GM19035 (cell line): ENCODE measurements around the gene FLVCR1.
"Not testable (repeated sequence)": the region's sequence is repeated elsewhere in the genome, so short reads cannot be mapped to it uniquely, and the experiment has no call there.

Experiments used
- ATAC-seq: cut with Tn5 transposase; IDR thresholded peaks from one replicate; pipeline ENCODE4 v1.9.1; 2021; ENCODE audit not compliant: unreplicated experiment

Gene FLVCR1

DNA sequence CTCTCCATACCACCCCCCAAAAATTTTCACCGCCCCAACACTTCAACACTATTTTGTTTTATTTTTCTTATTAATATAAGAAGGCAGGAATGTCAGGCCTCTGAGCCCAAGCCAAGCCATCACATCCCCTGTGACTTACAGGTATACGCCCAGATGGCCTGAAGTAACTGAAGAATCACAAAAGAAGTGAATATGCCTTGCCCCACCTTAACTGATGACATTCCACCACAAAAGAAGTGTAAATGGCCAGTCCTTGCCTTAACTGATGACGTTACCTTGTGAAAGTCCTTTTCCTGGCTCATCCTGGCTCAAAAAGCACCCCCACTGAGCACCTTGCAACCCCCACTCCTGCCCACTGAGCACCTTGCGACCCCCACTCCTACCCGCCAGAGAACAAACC is 56.0 kb downstream of the FLVCR1 start:
- ATAC-seq = not testable (repeated sequence)

DNA sequence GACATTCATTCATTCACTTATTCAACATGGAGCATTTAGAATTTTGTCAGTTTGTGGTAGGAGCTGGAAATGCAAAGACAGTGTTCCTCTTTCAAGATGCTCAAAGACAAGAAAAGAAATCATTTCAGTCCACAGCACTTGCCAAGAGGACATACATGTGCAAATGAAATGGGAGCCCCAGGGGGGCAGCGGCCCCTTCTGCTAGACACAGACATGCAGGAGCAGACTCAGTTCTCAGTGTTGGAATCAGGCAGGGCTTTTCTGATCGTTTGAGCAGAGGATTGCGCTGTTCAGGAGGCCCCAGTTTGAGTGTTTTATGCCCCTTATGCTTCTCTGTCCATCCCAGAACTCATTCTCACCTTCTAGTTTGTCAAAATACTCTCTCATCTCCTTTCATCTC is 56.7 kb downstream of the FLVCR1 start:
- no peak for ATAC-seq

DNA sequence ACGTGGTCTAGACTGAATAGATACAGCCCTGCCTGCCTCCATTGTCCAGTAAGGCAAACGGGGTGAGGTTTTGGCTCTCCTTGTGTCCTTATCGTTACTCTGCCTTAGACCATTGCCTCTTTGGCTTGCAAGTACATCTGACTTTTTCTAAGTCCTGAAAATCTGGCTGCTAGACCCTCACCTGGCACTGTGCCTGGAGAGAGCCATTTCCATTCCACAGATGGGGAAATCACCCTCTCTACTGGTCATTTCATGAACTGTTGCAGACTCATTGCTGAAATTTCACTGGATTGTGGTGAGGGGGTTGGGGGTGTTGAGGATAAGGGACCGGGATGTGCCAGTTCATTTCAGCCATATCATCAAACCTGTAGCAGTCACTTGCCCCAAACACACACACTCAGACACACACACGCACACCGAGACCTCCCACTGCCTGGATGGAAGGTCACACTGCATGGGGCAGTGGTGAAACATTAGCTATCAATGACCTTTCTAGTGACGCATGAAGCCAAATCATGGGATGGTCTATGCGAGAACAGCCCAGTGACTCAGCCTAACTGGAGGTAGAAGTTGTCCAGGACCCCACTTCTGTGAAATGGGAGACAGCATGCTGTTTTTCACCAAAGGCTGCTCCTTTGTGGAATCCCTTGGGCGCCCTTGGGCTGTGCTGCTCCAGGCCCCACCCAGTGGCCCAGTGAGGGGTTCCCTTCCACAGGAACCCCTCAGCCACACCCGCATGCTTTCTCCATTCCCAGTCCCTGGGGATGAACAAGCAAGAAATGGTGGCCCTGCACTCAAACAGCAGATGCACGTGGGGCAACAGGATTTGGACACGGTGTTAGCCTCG is 57.4 kb downstream of the FLVCR1 start:
- ATAC-seq = no peak

DNA sequence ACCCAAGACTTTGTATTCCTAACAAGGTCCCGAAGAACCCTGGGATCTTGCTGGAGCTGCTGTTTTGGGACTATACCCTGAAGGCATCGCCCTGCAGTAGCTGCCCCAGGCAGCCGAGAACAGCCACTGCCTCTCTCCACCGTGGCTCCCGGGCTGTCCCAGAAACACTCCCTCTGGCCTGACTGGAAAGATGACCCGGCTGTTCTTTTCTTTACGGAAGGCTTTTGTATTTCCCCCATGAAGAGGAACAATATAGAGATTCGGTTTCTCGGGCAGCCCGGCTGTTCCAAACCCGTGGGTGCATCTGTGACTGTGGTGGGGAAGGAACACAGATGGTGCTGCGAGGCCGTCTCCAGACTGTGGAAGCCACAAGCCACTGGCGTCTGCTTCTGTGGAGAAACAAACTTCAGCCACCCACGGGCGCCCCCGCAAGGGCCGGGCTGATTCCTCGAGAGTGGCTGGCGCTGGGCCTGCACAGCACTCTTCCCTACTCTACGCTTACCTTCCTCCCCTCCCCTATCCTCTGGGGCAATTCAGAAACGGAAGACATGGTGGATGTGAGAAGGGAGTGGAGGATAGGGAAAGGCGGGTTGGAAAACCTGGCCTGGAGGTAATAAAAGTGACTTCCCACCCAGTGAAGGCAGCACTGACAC is 58.5 kb downstream of the FLVCR1 start:
- ATAC-seq = no peak

DNA sequence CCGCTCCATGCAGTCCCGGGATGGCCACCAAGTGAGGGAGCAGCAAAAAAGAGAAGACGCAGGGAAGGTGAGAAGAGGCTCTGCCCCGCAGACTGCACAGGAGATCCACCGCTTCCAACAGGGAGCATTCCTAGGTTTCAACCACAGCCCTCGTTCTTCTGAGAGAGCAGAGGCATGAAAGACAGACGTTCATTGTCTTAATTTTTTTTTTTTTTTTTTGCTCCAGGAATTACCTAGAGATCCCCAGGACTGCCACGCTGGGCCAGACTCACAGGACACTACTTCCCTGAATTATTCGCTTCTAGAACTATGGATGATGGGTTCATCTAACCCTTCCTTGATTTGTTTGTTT is 59.0 kb downstream of the FLVCR1 start:
- ATAC-seq = no peak

DNA sequence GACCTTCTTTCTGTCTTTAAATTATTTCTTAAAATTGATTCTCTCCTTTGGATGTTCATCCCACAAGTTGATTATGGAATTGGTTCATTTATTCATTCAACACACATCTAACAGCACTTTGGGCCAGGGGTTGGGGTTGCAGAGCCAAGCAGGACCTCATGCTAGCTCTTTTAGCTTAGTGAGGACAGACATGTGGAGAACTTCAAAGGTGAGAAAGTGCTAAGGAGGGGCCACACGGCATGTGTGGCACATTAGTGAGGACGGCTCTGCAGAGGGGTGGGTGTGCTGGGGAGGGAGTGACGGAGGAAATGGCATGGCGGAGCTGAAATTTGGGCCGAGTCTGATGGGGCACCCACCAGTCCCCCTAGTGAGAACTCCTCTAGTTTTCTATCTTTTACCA is 59.8 kb downstream of the FLVCR1 start:
- no peak for ATAC-seq

DNA sequence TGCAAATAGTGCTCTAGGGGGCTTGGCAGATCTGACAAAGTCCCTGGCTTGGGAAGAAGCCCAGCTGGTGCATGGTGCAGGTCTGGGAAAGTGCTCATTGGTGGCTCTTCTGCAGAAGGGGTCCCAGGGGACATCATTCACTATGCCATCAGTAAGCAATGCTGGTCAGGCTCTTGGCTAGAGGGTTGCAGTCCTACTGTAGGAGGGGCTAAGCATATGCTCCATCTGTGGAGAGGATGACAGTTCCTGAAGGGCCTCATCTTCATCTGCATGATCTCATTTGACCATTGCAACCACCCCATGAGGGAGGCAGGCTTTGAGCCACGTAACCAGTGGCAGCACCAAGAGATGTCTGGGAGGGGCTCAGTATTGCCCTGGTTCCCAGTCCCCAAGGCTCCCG is 60.7 kb downstream of the FLVCR1 start:
- no peak for ATAC-seq

DNA sequence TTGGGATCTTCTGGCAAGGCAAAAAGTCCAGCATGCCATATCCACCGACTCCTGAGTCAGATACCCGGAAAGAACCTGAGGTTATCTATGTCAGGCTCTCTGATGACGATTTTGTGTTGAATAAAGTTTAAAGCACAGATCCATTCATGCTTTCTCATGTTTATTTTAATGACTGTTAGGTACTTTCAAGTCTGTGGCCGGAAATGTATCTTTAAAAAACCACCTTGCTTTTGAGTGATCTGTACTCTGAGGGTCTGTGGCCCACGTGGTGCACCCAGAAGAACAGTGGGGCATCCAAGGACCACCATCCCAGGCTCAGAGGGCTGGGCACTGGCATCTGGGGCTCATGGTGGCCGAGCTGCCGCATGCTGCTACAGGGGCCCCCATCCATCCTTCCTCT is 62.2 kb downstream of the FLVCR1 start:
- ATAC-seq = peak; percentile 51

DNA sequence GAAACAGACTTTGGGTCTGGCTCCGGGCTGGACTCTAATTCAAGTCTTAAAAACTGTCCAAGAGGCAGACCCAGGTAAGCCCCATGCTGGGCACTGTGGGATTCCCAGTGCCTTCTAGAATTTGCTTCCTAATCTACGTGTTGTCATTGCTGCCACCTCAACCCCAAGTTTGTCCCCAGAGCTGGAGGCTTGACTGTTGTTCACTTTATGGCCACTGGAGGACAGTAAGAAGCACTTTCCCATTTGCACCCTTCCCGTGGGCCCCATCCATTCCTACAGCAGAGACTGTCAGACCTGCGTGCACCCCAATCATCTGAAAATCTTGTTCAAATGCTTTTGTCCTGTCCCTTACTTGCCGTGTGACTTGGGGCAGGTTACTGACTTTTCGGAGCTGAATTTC is 62.8 kb downstream of the FLVCR1 start:
- ATAC-seq = no peak

DNA sequence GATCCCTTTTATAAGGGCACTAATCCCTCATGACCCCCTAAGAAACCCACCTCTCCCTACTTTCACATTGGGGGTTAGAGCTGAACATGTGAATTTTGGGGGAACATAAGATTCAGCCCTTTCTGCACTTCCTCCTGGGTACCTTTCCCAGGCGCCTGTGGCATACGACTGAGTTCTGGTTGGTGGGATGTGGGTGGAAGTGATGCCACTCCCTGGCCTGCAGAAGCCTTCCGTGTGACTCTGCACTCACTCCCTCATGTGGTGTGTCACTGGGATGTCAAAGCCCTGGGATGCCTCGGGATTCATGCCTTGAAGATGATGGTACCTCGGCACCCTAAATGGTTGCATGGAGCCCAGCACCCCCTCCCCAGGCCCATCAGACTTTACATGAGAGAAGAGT is 63.9 kb downstream of the FLVCR1 start:
- ATAC-seq = no peak

DNA sequence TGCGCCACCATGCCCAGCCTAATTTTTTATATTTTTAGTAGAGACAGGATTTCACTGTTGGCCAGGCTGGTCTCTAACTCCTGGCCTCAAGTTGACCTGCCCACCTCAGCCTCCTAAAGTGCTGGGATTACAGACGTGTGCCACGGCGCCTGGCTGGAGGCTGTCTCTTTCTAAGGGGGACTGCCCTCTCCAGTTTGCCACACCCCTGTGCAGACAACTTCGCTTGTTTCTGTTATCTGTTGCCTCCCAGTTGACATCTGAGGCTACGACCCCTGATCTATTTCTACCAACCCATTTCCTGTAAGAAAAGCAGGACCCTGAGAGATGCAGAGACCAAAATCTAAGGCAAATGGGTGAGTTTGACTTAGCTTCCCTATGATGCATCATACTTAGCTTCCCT is 68.3 kb downstream of the FLVCR1 start:
- no peak for ATAC-seq

DNA sequence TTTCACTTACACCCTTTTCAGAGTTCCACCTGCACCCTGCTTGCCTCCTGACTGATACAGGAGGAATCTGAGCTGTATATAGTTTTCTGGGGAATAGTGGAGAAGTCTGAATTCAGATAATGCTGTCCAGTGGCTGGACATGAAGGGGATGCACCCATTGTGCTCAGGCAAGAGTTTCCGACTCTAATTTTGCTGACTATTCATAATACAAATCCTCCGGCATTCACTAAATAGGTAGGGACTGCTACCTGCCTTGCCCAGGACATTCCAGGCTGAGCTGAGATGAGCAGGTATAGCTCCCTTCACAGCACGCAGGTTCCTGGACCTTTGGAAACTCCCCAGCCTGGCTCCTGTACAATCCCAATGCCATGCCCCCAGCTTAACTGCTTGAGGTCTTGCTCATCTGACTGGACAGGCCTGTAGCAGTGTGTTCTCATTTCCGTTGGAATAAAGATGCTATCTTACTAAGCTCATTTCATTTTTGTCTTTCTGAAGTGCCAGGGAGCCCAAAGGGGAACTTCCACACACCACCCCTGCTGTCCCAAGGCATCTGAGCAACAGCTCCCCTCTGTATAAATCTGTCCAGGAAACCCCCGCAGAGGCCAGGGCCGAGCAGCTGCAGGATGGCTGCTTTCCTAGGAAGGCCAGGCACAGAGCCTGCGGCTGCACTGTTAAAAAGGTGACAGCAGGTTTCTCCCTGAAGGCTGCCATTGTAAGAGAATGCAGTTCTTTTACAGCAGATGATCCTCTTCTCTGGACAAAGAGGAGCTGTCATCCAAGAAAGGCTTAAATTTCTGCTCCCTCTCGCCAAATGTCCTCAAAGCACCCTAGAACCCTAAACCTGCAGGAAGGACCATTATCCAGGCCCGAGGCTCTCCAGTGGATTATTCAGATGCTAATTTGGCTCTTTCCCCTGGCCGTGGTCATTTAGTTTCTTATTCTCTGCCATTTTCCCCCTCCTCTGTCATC is 70.5 kb downstream of the FLVCR1 start:
- ATAC-seq = peak; percentile 65

DNA sequence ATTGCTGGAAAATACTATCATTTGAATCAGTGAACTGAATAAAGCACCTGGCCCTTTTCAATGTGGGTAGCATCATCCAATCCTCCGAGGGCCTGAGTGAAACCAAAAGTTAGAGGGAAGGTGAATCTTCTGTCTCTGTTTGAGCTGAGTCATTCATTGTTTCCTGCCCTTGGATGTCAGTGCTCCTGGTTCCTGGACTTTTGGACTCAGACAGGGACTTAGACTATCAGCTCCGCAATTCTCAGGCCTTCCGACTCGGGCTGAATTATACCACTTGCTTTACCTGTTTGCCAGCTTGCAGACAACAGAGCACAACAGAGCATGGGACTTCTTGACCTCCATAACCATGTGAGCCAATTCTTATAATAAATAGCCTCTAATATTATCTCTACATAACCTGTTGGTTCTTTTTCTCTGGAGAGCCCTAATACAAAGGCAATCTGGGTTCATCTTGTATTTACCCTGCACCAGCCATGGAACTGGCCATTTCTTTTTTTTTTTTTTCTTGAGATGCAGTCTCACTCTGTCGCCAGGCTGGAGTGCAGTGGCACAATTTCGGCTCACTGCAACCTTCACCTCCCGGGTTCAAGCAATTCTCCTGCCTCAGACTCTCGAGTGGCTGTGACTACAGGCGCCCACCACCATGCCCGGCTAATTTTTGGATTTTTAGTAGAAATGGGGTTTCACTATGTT is 73.1 kb downstream of the FLVCR1 start:
- ATAC-seq = peak; percentile 47

DNA sequence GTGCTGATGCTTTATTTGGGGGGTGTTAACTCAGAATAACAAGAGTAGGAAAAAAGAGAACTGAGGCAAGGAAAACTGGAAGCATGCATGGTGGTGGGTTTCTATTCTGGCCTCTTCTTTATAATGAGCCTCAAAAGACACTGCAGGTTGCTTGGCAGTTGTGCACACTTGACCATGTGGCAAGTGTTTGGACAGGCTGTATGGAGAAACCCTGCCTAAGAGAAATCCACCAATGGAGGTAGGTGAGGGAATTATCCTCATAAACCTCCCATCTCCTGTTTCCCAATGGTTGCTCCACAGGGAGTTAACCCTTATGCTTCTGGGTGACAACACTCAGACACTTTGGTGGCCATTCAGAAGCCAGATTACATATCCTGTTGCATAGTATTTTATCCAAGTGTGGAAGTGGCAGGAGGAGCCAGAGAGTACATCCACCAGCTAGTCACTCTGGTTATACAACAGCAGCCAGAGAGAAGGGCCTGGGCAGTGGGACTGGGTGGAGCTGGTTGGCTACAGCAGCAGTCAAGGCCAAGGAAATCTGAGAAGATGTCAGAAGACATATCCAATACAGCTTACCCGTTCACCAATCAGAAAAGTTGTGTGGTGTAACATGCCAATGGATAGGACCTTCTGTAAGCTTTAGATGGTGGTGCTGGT is 75.9 kb downstream of the FLVCR1 start:
- no peak for ATAC-seq

DNA sequence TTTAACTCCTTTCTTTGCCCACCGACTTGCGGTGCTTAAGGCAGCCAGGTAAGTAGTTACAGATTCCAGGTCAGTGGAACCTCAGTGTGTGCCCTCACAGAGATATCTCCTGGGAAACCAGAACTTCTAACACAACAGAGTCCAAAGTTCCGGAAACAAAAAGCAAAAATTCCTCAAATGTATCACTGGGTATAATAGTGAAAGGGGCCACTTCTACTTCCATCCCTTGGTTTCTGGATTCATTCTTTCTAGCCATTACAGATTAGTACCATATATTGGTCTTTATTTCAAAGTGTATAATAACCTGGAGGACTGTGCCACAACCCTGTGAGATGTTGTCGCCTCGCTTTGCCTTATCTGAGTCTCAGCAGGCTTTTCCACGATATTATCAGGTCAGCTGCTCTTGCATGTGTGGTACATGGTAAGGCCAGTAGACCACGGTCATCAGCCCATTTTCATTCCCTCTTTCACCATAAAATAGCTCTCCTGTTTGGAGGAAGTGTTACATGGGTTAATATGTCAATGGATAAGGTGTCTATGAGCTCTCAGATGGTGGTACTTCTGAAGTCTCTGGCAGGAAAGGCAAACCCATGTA is 77.4 kb downstream of the FLVCR1 start:
- ATAC-seq = no peak

DNA sequence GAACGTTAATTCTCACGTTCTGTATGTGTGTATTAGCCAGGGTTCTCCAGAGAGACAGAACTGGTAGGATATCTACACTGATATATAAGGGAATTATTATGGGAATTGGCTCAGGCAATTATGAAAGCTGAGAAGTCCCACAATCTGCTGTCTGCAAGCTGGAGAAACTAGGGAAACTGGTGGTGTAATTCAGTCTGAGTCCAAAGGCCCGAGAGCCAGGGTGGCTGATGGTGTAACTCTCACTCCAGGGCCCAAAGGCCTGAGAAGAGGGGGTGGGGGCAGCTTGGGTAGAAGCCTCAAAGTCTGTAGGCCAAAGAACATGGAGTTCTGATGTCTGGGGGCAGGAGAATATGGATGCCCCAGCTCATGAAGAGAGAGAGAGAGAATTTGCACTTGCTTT is 79.0 kb downstream of the FLVCR1 start:
- no peak for ATAC-seq

DNA sequence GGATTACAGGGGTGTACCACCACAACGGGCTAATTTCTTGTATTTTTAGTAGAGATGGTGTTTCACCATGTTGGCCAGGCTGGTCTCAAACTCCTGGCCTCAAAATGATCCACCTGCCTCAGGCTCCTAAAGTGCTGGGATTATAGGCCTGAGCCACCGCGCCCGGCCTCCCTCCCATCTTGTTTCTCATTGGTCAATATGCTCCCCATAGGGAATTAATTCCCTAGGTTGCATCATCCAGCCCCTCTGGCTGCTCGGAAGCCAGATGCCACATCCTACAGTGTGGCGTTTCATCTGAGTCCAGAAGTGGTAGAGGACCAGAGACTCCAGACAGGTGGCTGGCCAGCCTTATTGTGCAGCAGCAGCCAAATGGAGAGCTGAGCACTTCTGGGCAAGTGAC is 80.8 kb downstream of the FLVCR1 start:
- no peak for ATAC-seq

DNA sequence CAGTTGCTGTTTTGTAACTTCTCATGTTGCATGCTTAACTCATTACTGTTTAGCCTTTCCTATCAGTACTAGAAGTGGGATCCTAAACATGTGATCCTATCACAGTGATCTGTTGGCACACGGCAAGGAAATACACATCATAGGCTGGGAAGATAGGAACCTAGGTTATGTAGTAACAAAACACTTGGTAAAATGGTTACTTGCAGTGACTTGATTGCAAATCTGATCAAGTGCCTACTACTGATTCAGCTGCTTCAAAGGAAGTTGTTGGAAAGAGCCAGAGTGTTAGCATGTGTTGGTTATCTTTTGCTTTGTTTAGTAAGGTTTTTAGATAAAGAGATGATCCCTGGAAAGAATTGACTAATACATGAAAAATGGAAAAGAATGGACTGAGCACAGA is 83.4 kb downstream of the FLVCR1 start:
- ATAC-seq = no peak

DNA sequence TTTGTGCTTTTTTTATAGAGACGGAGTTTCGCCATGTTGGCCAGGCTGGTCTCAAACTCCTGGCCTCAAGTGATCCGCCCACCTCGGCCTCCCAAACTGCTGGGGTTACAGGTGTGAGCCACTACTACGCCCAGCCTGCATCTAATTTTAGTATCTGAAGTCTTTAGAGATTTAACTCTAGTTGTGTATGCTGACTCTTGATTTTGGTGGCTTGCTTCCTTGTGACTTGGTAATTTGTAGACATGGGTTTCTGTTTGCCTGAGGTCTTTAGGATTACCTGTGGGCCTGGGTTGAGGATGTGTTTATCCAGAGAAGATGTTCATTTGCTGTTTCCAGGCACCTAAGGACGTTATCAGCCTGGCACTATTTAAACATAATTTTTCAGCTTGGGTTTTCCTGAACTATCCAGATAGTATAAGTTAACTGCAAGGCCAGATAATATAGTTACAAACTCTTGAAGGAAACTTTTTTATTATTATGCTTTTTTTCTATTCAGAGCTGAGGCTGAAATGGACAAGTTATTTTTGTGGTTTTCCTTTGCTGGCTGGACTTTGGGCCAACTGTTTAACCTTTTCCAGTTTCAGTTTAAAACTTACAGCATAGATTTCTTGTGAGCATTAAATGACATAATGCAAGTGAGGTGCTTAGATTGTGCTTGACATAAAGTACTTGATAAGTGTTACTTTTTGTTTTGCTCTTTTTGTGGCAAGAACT is 84.8 kb downstream of the FLVCR1 start:
- no peak for ATAC-seq

DNA sequence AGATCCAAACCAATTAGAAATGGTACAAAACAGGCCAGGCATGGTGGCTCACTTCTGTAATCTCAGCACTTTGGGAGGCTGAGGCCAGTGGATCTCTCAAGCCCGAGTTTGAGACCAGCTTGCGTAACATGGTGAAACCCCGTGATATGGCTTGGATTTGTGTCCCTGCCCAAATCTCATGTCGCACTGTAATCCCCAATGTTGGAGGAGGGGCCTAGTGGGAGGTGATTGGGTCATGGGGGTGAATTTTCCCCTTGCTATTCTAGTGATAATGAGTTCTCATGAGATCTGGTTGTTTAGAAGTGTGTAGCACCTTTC is 85.3 kb downstream of the FLVCR1 start:
- ATAC-seq = no peak
